Lung microvascular endothelial cell (primary cell): Measurements from ENCODE around the gene E4F1. TPM values are rescaled to one million over a fixed set of nuclear protein-coding genes. Genes with fewer than 3 reads are reported as not detected.
"Not testable (repeated sequence)": the region's sequence is repeated elsewhere in the genome, so short reads cannot be mapped to it uniquely, and the experiment has no call there.

ENCODE experiments used
- DNase-seq, 2 donors: peaks; one replicate each; pipeline versions ENCODE4 v3.0.0 to v3.0.0-alpha.2; 2010; ENCODE audit warnings: low read depth in 2 of 2
- total RNA-seq: library from RNA; depleted of rRNA; stranded (reverse); fragments of >200 nt; gene quantifications from 2 replicates; pipeline ENCODE4 v1.2.1, GENCODE V29; 2014

Gene E4F1
- total RNA-seq, 1 donor from 2014 or later, result 20.8 TPM

GRCh38 chr16:2189252-2189893 is 34.0 kb upstream of the E4F1 start:
- DNase-seq, result no peak

- no peak for DNase-seq
Measured at GRCh38 chr16:2190002-2190658, 33.3 kb upstream of the E4F1 start.

- no peak for DNase-seq
Measured at GRCh38 chr16:2190659-2191445, 32.5 kb upstream of the E4F1 start.

- DNase-seq, result no peak
Measured at GRCh38 chr16:2191446-2191706, 32.0 kb upstream of the E4F1 start.

GRCh38 chr16:2194166-2194834 is 29.1 kb upstream of the E4F1 start:
- no peak for DNase-seq

- peak; percentile 54 to 74 for DNase-seq
Measured at GRCh38 chr16:2194852-2195321, 28.5 kb upstream of the E4F1 start.

- no peak for DNase-seq
Measured at GRCh38 chr16:2195322-2196161, 27.8 kb upstream of the E4F1 start.

GRCh38 chr16:2196162-2196980 is 27.0 kb upstream of the E4F1 start, which contains the start of gene CASKIN1:
CASKIN1 (minus strand) TSS chr16:2196605; CDS start chr16:2196432, 173 bp downstream.
- peak in 1 of 2 donors; percentile 24 for DNase-seq

GRCh38 chr16:2196981-2197511 is 26.3 kb upstream of the E4F1 start:
- DNase-seq, result no peak

GRCh38 chr16:2197765-2198164 is 25.6 kb upstream of the E4F1 start:
- no peak for DNase-seq

- DNase-seq, result no peak
Measured at GRCh38 chr16:2198283-2198682, 25.1 kb upstream of the E4F1 start.

- DNase-seq, result no peak
Measured at GRCh38 chr16:2199095-2199494, 24.3 kb upstream of the E4F1 start.

- no peak for DNase-seq
Measured at GRCh38 chr16:2199621-2200139, 23.7 kb upstream of the E4F1 start.

- DNase-seq, result no peak
Measured at GRCh38 chr16:2200313-2200712, 23.1 kb upstream of the E4F1 start.

- DNase-seq, result not testable (repeated sequence)
Measured at GRCh38 chr16:2203119-2203688, 20.2 kb upstream of the E4F1 start.

- no peak for DNase-seq
Measured at GRCh38 chr16:2204416-2205103, 18.8 kb upstream of the E4F1 start.

- peak; percentile 87 to 93 for DNase-seq
Measured at GRCh38 chr16:2205104-2205966, 18.1 kb upstream of the E4F1 start, which contains the start of gene MLST8. MLST8 (plus strand) TSS chr16:2205454; CDS start chr16:2206086, 632 bp downstream.

GRCh38 chr16:2205967-2206313 is 17.5 kb upstream of the E4F1 start:
- no peak for DNase-seq
